GM12875 (cell line): ENCODE data around the gene TRIM8.

Source experiments
- H3K4me3 ChIP-seq: one replicate; pipeline ENCODE4 v1.5.1; 2011; ENCODE audit warnings: low read depth, low read length, control low read depth
- CTCF ChIP-seq: IDR thresholded peaks from 2 replicates; pipeline ENCODE4 v1.5.1; 2011; ENCODE audit warnings: low read depth, mild to moderate bottlenecking, control low read depth, inconsistent platforms, low read length, moderate library complexity, borderline replicate concordance; ENCODE audit not compliant: insufficient read depth

Gene TRIM8

GRCh38 chr10:102599565-102600327 lies 44.5 kb upstream of the TRIM8 start:
- TF ChIP-seq CTCF = no peak
- H3K4me3 ChIP-seq = no peak overlapping the region

GRCh38 chr10:102600816-102601215 lies 43.5 kb upstream of the TRIM8 start:
- H3K4me3 ChIP-seq = no peak overlapping the region
- TF ChIP-seq CTCF = no peak

- no peak for TF ChIP-seq CTCF
Observed at GRCh38 chr10:102601639-102602038, 42.6 kb upstream of the TRIM8 start.

GRCh38 chr10:102602272-102603045 lies 41.8 kb upstream of the TRIM8 start:
- TF ChIP-seq CTCF = no peak

More at GRCh38 chr10:102601639-102602038, 42.6 kb upstream of the TRIM8 start:
- H3K4me3 ChIP-seq = no peak overlapping the region

GRCh38 chr10:102603946-102604345 lies 40.3 kb upstream of the TRIM8 start:
- TF ChIP-seq CTCF = no peak
- H3K4me3 ChIP-seq = no peak overlapping the region

More at GRCh38 chr10:102602272-102603045, 41.8 kb upstream of the TRIM8 start:
- no peak overlapping the region for H3K4me3 ChIP-seq

GRCh38 chr10:102604439-102604841 lies 39.8 kb upstream of the TRIM8 start:
- no peak for TF ChIP-seq CTCF

More at GRCh38 chr10:102604439-102604841, 39.8 kb upstream of the TRIM8 start:
- no peak overlapping the region for H3K4me3 ChIP-seq
